Effector CD8-positive, alpha-beta T cell (primary cell): Measurements from ENCODE around the gene LNX1.

Experiments
- DNase-seq: peaks from one replicate; lab custom pipeline; 2025; lab: John Stamatoyannopoulos, UW

The LNX1 gene

DNA sequence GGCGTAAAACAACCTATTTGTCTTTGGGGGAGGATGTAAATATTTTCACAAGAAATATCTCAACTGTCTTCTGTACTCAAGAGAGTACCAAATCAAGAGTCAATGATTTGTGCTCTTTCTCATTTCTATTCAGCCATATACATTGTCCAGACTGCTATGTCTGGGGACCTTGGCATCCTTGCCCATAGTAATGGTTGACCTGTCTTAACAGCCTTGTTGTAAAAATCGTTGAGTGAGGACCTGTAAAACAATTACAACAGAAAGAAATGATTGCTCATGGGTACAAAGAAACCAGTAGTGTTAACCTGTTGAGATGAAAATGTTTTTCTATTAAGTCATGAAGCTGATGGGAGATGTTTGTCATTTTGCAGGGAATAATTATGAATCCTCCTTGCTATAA is 56.6 kb downstream of the LNX1 start:
- no peak for DNase-seq

DNA sequence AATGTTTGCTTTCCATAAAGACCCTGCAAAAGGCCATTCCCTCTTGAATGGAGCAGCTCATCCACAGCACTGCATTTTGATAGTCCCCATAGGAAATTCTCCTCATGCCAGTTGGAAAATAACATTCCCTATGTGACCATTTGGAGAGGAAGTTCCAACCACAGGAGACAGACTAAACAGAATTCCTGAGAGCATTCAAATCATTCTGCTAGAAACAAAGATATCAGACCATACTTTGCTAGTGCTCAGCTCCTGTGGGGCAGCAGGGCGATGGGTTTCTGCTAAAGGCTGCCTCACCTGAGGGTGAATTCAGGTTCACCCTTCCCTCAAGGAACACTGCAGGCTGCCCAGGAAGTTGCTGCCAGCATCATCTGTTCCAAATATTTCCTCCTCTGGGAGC is 58.8 kb downstream of the LNX1 start:
- no peak for DNase-seq

DNA sequence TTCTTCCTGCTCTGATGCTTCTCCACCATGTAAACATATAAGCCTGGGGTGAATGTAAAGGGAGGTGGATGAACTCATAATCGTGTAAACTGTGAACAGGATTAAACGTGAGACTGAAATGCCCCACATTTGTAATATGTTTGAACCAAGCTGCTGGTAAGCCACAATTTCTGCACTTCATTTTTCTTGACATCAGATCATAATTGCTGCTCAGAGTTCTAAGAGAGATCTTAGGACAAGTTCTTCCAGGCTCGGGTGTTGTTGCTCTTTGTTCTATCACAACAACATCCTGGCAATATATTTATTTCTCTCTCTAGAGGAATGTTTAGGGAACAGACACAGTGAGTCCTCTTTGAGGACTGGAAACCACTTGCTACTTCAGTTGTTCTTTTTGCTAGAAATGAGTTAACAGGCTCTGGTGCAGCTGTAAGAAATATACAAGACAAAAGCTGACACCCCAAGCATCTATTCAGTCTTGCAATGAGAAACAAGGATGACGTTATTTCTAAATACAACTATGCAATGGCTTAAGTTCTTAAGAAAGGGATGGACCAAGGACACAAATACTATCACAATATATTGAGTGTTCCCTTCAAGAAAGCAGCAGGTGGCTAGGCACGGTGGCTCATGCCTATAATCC is 59.6 kb downstream of the LNX1 start:
- no peak for DNase-seq

DNA sequence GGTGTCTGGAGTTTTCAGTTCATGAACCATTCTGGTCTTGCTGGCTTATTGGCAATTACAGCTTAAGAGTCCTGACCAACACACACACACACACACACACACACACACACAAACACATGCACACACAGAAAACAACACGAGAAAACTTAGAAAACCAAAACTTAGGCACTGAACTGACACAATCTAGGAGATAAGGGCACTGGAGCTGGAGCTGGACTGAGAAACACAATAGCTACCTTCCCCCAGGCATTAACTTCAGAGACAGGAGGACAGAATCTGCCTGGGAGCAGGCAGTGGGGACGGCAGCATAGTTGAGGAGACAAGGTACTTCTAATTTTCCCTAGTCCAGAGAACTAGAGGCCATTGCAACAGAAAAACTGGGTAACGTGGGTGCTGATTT is 62.3 kb downstream of the LNX1 start:
- no peak for DNase-seq

DNA sequence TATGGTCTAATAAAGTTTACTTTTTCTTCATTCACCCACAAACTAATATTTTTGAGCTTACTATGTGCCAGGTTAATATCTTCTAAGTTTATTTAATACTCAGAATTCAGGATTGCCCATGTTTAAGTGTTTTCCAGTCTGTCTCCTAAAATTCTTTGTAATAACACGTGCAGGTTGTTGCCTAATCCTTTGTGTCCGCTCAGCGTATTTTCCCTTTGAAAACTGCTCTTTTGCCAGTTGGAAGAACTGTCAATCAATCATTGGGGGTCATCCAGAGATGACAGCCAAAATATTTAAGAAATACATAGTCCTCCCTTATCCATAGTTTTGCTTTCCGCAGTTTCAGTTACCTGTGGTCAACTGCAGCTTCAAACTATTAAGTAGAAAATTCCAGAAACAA is 63.4 kb downstream of the LNX1 start:
- no peak for DNase-seq

DNA sequence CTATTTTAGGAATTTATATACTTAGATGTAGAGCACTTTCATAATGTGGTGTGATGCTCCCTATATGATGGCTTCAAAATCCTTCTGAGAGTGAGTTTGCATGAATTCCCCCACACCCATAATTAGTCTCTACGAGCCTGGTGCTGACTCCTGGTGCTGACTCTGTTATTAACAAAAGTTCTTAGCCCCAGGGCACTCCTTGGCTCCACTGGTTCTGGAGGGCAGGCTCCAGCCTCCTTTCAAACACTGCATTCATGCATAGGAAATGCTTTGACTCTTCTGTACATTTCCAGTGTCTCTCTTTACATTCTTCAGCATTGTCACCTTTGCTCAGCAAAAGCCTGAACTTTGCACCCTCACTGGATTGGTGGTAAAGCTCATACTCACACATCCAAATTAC is 64.0 kb downstream of the LNX1 start:
- no peak for DNase-seq

DNA sequence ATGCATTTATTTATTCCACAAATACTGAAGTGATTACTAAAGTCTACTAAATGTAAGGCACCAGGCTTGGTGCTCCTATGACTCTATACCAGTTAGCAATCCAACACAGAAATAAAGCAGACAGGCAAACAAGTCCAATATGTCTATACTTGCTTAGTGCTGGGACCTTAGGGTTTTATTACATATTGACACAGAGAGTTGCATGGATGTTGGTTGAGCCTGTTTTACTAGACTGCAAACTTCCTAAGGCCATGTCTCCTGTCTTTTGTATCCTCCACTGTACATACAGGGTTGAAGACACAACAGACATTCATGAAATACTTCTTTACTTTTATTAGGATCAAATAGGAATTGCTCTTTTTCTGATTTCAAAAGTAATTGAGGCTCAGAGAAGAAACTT is 69.0 kb downstream of the LNX1 start:
- DNase-seq: no peak

DNA sequence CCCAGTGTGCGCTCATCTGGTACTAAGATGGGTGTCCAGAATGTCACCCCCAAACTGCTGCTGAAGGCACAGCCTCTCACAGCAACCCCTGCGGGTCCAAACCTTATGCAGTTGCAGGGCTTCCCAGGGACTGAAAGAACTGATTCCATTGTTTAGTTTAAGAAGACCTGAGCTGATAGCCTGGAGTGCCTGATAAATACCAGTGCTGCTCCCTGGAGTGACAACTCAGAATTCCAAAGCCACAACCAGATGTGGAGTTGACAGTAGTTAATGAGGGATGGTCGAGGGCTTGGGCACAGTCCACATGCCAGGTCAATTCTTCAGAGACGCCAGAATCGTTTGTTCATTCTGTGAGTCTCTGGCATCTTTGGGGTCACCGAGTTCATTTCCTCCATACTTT is 71.2 kb downstream of the LNX1 start:
- no peak for DNase-seq

DNA sequence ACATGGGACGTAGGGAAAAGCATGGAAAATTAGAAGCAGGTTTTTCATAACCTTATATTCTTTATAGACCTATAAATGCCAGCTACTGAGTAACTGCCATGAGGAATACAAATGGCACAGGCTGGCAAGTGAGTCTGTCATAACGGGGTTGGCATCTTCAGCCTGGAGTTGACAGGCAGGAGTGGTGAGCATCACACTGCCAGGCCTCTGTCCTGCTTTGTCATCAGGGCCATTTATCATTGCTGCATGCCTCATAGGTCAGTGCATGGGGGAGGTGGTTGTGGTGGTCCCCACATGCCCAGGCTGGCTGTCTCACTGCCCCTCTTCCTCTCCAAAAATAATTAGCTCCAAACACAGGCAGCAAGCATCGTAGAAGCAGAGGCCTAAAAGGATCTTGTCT is 72.5 kb downstream of the LNX1 start:
- no peak for DNase-seq

DNA sequence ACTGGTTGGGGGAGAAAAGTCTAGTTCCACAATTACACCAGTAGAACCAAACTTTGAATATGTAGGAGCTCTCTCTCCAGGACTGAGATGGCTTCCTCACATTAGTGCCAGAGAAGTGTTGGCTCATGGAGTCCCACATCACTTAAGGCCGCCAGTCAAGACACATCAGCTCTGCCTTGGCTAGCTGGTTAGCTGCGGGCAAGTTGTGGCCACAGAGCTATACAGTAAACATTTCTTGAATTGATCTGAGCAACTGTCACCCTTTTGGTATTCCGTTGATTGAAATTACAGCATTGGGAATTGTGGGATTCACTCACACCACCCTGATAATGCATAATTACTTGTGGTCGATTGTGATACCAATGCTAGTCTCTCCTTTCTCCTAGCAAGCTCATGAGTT is 76.2 kb downstream of the LNX1 start:
- no peak for DNase-seq

DNA sequence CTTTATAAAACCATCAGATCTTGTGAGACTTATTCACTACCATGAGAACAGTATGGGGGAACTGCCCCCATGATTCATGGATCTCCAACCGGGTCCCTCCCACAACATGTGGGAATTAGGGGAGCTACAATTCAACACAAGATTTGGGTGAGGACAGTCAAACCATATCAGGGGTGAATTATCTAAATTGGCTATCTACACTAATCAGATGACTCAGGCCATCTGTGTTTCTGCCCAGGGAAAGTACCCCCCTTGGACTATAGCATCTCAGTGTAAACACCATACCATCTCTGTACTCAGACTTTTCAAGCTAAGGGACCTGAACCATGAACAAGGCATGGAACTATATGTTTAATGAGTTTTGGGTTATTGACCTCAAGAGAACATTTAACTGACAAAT is 76.8 kb downstream of the LNX1 start:
- no peak for DNase-seq

DNA sequence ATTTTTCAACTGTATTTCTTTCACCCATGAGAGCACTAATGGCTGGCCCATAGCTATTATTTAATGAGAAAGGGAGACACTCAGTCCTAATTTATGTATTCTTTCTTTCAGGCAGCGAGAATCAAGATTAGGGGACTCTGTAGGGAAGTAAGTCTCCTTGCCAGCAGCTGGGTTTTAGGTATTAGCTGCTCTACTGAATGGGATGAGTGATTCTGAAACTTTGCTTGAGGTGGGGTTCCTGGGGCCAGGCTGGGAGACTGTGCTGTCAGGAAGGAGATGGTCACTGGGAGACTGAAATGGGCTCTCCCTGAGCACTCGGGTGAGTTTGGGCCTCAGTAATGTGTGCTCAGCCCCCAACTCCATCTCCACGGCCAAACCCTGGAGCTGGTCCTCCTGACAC is 78.7 kb downstream of the LNX1 start:
- DNase-seq: no peak

DNA sequence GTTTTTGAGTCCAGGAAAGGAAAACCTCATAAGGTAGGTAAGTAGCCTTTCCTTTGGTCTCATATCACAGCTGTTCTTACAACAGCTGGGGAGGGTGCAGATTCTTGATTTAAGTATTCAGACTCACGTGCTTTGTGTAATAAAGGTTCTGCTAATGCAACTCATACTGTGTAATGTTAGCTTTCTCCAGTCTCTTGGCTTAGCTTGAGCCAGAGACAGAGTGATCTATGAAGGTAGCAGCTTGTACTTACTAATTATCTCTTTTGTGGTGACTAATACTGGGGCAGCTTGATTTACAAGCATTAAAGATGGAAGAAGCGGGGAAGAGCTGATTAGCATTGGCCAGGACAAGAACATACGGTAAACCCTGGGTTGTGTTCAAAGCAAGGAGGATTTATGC is 80.3 kb downstream of the LNX1 start:
- DNase-seq: no peak

DNA sequence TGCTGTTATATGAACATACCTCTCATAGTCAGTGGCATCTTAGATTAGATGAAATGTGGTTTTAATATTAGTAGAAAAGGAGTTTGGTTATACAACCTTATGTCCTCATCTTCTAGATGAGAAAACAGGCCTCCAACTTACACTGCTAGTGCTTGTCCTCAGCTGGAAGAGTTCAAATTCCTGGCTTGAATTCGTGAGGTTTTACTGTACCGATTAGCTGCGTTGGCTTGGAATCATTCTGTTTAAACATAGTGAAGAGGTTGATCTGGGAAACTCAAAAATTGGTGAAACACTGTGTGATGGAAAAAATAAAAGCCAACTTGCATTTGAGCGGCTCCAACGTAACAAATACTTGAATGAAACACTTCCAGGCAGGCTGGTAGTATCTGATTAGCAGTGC is 81.0 kb downstream of the LNX1 start:
- no peak for DNase-seq

DNA sequence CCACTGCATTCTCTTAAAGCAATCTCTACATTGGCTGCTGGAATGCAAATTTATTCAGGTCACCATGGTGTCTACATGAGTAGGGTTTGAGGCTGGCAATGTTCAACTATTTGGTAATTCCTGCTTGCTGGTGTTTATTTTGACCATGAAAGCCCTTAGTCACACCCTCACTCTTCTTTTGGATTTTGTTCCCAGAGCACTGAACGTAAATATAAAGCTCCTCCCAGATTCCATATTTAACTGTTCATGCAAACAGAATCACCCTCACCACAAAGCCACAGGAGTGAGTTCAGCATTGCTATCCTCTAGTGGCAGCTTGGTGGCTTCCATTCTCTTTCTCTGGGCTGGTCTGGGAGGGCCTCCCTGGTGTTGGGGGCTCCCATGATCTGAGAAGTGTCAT is 82.8 kb downstream of the LNX1 start:
- no peak for DNase-seq

DNA sequence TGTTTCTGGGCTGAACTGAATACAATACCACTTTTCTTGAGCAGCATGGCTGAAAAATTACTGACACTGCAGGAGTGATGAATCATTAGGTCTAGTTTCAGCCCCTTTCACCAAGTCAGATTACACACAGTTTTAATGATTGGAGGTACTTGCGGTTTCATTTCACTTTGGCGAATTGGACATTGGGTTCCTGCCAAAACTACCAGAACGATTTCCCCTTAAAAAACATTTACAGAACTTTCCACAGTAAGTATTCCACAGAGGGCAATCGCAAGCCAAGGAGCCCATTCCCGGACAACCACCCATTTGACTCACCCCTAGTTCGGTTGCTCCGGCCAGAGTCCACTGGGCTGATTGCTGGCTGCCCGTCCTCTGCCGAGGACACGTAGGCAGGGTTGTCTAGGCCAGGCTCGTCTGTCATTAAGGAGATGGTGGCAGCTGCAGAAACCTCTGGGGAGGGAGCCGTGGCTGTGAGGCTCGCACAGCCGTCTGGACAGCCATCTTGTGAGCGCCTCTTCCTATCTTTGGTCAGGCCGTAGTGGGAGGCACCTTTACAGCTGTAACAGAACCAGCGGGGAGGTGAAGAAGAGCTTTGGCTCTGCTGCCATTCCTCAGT is 83.5 kb downstream of the LNX1 start:
- DNase-seq: no peak

DNA sequence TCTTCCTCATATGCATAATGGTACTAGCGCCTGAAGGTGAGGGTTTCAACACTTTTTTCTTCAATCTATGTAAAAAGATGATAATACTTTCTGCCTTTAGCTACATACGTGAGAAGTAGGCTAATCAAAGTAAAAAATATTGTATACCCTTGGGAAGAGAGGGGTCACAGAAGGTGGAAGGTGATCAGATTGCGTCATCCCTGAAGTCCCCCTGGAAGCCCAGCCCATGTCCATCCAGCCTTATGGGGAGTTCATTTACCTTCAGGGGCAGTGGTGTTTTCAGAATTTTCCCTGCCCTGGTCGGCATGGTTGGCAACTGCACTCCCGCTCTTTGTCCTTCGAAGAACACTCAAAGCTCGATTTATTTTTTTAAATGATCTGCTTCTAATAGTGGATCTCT is 84.2 kb downstream of the LNX1 start:
- DNase-seq: no peak

DNA sequence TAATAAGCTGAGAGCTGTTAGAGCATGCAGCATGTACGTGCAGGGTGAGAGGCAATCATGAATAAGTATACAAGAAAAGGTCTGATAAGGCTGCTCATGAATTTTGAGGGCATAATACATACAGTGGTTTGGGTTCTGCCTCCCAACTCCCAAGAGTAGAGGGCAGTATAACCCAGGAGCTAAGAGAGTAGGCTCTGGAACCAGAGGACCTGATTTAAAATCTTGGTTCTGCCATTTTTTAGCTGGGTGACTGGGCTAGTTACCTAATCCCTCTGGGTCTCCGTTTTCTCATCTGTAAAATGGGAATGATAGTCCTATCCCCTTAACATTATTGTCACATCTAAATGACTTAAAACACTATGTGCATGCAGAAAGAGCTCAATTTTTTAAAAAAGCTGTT is 85.3 kb downstream of the LNX1 start:
- no peak for DNase-seq

DNA sequence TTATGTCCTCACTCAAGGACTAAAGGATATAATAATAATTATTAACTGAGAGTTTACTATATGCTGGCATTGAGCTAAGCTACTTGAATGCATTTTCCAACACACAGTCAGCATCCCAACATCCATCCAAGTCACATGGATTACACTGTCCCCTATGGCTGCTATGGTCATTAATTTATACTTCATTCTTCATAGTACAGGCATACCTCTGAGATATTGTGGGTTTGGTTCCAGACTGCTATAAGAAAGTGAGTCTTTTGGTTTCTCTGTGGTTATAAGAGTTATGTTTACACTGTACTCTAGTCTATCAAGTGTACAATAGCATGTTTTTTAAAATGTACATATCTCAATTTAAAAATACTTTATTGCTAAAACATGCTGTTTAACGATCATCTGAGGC is 89.2 kb downstream of the LNX1 start:
- DNase-seq: no peak

DNA sequence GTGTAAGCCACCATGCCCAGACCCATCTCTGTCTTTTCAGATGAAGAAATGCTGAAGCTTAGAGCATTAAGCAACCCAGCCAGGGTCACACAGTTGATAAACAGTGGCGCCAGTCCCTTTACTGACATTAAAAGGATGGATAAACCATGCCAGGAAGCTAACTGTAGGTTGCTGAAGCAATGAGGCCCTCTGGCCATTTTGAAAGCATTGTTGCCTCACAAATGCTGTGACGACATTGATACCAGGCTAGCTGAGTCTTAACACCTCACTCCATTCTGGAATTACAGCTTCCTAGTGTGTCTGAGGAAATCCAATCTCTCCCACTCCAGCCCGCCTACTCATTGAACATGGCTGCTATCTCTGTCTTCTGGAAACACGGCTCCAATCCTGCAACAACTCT is 89.7 kb downstream of the LNX1 start:
- DNase-seq: no peak

DNA sequence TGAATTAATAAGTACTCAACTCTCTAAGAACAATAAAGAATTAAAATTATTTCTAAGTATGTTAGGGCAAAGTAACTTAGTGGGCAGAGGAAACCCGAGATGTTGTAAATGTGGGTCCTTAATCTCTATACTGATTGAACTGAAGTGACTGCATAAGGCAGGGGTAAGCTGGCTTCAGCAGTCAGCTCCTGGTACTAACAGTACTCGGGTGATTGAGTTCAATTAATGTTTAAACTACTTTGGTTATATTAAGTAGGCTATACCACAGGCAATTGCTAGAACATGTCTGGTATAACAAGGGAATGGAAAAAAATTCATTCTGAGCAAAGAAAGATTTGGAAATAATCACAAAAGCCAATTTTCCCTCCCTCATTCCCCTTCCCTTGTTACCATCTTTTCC is 90.7 kb downstream of the LNX1 start:
- DNase-seq: no peak

DNA sequence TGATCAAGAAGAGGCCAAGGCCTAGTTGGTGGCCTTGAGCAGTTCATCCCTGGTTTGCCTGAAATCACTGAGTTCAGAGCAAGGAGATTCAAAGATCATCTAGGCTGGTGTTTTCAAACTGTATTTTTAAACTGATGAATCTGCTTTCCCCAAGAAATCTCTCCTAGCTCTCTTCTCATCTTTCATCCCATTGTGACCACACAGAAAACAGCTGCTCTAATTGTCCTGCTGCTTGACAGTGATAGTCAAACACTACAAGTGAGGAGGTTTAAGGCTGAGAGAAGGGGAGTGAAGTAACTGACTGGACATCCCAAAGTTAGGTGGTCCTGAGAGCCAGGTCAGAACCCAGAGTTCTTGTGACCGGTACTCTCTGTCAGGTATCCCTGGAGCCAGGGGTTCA is 91.5 kb downstream of the LNX1 start:
- no peak for DNase-seq

DNA sequence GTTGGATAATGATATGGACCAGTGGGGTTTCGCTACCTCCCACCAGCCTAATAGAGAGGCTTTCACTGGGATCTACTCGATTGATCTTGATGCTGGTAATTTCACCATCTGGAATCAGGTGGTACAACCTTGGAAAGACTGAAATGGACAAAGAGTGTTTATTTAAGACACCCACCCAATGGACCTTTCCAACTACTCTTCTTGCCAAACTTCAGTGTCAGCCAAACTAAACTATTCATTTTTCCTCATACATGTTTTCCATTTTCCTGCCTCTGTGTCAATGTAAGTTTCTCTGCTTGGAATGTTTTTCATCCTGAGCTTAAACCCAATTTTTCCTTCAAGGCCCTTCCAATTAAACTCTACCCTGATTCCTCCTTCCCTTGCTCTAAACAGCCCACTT is 92.6 kb downstream of the LNX1 start:
- no peak for DNase-seq

DNA sequence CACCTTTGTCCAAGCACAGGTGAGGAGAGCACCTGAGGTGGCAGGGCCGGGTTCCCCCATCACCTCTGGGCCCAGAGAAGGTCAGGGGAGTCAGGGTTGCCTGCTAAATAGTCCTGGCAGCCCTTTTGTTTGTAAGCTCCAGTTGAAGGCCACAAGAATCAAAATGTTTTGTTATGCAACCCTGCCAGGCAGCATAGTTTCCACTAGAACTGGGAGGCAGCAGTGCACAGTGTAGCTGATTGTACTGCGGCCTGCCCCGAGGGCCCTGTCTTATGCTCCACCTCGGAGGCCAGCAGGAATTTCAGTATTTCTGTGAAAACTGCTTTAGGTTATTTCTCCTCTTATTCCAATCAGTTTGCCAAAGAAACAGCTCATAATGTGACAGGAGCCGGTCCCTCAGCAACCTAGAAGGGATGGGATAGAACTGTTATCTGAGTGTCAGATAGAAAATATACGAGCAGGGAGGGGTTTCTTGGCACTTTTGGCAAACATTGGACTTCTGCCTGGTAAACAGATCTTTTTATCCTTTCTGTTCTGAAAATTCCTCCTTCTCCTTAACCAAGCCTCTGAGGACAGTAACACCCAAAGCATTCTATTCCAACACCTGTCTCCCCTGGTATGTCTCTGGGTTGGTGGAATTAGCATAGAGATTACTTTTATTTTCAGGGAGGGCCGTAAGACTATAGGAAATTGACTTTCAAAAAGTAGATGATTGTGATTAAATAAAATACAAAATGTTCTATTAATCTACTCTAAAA is 93.6 kb downstream of the LNX1 start:
- DNase-seq: no peak
